ENCODE data around the gene MAPK12.
"Not testable (repeated sequence)": the region's sequence is repeated elsewhere in the genome, so short reads cannot be mapped to it uniquely, and the experiment has no call there.

The MAPK12 gene

DNA sequence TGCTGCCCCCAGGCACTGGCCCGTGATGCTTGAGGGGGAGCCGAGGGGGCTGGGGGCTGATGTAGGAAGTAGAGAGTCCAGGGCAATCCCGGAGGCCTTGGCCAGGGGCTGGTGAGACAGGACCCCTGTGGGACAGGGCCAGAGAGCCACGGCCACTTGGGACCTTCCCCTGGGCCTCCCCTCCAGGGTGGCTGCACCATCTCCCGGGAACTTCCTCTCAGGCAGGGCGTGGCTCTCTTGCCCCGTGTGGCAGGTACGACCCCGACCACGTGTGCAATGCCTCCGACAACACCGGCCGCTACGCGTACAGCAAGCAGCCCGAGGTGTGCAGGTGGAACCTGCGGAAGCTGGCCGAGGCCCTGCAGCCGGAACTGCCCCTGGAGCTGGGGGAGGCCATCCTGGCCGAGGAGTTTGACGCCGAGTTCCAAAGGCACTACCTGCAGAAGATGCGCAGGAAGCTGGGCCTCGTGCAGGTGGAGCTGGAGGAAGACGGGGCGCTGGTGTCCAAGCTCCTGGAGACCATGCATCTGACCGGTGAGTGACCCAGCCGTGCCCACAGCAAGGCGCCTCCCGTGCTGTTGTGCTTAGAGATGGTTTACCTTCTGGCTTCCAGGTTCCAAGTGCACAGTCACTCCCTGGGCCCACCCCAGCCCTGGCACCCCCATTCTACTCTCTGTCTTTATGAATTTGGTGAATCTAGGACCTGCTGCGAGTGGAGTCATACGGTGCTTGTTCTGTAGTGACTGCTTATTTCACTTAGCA lies 50.9 kb downstream of the MAPK12 start:
- DNase-seq, result no peak

DNA sequence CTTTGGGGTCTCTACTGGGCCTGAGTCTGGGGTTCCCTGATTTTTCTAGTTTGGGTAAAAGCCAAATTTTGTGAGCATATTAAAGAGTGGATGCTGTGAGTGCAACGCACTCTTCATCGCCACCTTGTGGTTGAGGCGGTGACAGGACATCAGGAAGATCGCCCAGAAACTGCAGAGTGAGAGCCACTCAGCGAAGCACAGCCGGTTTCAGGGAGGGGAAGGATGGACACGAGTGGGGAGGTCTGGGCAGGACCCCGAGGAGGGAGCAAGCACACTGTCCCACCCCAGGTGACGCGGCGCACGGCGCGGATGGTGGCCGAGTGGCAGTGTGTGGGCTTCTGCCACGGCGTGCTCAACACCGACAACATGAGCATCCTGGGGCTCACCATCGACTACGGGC lies 51.6 kb downstream of the MAPK12 start:
- peak; percentile 70 for DNase-seq

DNA sequence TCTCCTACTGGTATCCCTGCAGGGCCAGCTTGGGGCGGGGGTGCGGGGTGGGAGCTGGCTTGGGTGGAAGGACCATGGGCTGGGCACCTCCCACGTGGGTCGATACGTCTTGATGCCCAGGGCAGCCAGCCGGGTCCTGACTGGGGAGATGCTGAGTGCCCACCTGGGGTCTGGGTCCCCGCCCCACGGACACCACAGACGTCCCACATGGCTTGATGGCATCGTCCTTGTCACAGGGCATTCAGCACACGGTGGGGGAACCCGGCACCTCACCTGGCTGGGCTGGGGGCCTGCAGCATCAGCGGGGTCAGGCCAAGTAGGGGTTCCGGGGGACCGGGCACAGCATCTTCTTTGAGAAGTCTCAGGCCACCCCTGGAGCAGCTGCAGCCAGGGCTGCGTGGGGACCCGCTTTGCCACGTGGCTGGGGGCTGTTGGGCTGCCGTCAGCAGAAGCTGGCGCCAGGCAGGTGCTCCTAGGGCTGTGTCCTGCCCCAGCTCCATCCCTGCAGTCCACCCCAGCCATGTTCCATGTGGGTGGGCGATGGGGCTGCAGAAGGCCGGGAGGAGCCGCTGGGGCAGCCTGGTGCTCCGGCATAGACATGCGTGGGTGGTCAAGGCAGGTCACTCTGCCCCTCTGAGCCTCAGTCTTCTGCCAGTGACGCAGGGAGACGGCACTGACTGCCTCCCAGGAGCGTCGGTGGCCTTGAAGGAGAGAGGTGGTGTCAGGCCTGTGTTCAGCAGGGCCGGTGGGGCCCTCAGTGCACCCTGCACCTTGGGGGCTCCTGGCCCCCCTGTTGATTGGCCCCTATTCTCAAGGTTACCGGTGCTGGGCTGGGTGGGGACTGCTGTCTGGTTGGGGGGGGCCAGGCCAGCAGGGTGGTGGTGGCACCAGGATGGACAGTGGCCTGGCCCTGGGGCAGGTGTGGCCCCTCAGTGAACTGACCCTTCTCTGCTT lies 52.3 kb downstream of the MAPK12 start:
- DNase-seq, result no peak

DNA sequence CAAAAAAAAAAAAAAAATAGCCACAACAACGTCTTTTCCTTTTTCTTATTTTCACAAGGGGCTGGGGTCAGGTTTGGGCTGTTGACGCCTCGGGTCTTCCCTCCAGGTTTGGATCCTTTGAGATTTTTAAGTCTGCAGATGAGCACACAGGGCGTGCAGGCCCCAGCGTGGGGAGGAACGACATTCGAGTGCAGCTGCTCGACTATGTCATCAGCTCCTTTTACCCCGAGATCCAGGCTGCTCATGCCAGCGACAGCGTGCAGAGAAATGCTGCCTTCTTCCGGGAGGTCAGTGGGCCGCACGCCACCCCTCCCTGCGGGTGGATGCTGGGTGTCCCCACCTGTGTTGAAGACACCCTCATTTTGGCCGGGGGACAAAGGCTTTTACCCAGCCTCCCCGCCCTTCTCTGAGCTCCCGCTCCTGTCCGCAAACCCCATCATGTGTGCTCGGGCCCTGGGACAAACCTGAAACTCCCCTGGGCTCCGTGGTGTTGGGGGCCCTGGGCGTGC lies 53.0 kb downstream of the MAPK12 start:
- no peak for DNase-seq

DNA sequence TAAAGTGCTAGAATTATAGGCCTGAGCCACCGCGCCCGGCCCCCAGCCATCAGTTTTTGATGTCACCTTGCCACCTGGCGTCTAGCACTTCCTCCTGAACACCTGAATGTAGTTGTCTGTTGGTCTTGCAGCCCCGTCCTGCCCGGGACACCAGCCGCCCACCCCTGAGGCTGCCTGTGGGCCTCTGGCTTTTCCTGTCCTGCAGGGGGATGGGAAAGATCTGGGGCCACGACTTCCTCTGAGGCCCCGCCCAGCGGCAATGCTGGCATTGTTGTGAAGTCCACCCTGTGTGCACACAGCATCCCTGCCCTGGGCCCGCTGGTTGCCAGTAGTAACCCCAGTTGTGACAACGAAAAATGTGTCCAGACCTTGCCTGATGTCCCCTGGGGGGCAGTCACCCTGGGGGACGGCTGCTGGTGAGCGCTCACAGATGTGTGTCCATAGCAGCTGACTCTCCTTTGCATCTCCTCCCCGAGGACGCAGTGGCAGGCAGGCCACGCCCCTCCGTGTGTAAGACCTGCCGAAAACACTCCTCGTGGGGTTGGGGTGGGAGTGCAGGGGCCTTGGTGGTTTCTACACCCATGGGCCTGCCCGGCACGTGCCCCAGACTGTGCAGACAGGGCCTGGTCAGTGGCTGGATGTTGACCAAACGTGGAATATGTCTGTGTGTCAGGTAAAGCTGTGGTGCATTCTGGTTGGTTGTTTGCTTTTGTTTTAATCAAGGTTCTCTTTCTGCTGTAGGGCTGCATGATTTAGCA lies 53.9 kb downstream of the MAPK12 start:
- no peak for DNase-seq

DNA sequence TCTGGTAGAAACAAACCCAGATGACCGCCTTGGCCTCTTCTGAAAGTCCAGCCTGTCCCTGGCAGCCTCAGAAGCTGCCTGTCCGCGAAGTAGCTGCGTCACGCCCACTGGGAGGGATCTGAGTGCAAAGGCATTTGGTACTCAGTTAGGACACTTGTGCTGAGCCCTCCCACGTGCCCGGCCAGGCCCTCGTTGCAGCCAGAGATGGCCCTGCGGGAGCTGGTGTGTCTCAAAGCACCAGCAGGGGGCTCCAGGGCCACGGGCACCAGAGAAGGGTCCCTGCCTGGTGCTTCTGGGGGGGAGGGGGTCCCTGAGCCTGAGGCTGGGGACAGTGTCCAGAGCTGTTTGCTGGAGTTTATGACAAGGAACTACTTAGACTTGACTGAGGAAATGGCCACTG lies 54.9 kb downstream of the MAPK12 start:
- DNase-seq, result peak; percentile 26

DNA sequence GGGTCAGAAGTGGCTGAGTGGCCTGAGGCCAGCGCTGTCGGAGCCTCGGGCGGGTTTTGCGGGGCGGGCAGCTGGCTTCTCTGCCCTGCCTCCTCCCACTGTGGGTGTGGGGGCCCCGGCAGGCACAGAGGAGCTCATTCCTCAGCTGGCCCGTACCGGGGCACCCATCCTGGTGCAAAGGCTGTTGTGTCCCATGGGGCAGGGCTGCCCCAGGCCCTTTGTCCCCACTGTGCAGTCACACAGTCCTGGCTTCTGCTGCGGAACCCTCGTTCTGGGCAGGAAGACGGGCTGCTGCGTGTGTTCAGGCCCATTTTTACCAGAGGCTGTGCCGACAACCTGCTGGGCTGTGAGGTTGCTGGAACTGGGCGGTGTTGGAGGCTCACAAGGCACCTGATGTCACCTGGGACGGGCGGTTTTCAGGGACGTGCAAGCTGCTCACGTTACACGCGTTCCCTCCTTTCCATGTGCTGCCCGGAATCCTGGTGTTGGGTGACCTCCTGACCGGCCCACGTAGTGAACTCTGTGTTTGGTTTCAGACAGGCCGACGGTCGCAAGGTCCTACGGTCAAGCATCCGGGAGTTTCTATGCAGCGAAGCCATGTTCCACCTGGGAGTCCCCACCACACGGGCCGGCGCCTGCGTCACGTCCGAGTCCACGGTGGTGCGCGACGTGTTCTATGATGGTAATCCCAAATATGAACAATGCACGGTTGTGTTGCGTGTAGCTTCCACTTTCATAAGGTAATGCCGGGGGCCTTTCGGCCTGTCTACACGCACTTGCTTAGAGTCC lies 55.5 kb downstream of the MAPK12 start:
- no peak for DNase-seq

DNA sequence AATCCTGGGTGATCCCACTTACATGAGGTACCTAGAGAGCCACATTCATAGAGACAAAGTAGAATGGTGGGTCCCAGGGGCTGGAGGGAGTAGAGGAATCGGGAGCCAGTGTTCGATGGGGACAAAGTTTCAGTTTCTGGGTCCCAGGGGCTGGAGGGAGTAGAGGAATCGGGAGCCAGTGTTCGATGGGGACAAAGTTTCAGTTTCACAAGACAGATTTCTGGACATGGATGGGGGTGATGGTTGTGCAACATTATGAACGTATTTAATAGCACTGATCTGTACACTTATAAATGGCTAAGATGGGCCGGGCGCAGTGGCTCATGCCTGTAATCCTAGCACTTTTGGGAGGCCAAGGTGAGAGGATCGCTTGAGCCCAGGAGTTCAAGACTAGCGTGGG lies 56.5 kb downstream of the MAPK12 start:
- not testable (repeated sequence) for DNase-seq

DNA sequence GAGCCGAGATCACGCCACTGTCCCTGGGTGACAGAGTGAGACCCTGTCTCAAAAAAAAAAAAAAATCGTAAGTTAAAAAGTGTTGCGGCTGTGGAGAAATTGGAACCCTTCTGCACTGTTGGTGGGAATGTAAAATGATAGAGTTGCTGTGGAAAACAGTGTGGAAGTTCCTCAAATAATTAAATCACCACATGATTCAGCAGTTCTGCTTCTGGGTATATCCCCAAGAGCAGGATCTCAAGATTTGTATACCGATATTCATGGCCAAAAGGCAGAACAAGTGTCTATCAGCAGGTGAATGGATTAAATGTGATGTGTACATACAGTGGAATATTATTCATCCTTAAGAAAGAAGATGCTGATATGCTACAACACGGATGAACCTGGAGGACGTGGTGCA lies 56.9 kb downstream of the MAPK12 start:
- no peak for DNase-seq

DNA sequence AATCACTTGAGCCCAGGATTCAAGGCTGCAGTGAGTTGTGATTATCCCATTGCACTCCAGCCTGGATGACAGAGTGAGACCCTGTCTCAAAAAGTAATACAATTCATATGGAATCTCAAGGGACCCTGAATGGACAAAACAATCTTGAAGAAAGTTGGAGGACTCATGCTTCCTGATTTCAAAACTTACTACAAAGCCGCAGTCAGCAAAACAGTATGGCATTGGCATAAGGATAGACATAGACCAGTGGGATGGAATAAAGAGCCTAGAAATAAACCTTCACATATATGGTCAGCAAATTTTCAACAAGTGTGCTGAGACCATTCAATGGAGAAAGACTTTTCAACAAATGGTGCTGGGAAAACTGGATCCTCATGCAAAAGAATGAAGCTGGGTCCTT lies 58.2 kb downstream of the MAPK12 start:
- DNase-seq, result no peak

Measured in stimulated activated CD4-positive, alpha-beta T cell treated with anti-CD3 and anti-CD28 coated beads, Interleukin-4, amount 100 ng/mL, for 1 hour (primary cell).